ENCODE measurements around the gene PTPRO. TPM values are rescaled to one million over a fixed set of nuclear protein-coding genes. Genes with fewer than 3 reads are reported as not detected.

PTPRO gene
- total RNA-seq, 1 donor from 2014 or later, result 0.75 TPM

DNA sequence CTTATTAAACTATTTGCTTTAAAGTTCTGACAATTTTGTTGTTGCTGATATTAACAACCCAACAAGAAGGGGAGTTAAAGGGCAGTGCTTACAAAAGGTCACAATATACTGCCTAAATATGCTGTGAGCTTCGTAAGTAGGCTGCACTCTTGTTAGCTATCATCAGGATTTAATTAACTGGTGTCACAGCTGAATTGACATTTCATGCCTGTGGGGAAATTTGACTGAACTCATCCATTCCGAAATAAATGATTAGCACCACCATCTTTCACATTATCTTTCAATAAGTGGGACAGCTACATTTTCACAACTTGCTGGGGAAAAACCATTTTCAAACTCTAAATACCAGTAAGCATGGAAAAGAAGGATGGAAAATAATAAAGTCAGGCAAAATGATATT is 146.6 kb downstream of the PTPRO start:
- DNase-seq (ENCODE audit: extremely low spot score, unreplicated experiment), result no peak
- Mint-ChIP-seq H3K36me3 (ENCODE audit: unreplicated experiment) (no peaks in the 10 kb centered on the region), H3K9me3 (ENCODE audit: unreplicated experiment) (no peaks in the 10 kb centered on the region), H3K4me1 (ENCODE audit: unreplicated experiment) (no peaks in the 10 kb centered on the region), H3K27ac (ENCODE audit: unreplicated experiment) (no peak overlapping the region), H3K4me3 (ENCODE audit: unreplicated experiment) (no peak overlapping the region), H3K27me3 (ENCODE audit: unreplicated experiment) (peaks cover 70% of the 10 kb centered on the region)
- TF ChIP-seq, protein P1, sequence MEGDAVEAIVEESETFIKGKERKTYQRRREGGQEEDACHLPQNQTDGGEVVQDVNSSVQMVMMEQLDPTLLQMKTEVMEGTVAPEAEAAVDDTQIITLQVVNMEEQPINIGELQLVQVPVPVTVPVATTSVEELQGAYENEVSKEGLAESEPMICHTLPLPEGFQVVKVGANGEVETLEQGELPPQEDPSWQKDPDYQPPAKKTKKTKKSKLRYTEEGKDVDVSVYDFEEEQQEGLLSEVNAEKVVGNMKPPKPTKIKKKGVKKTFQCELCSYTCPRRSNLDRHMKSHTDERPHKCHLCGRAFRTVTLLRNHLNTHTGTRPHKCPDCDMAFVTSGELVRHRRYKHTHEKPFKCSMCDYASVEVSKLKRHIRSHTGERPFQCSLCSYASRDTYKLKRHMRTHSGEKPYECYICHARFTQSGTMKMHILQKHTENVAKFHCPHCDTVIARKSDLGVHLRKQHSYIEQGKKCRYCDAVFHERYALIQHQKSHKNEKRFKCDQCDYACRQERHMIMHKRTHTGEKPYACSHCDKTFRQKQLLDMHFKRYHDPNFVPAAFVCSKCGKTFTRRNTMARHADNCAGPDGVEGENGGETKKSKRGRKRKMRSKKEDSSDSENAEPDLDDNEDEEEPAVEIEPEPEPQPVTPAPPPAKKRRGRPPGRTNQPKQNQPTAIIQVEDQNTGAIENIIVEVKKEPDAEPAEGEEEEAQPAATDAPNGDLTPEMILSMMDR (IDR thresholded peaks at IDR 0.05), result no peak

DNA sequence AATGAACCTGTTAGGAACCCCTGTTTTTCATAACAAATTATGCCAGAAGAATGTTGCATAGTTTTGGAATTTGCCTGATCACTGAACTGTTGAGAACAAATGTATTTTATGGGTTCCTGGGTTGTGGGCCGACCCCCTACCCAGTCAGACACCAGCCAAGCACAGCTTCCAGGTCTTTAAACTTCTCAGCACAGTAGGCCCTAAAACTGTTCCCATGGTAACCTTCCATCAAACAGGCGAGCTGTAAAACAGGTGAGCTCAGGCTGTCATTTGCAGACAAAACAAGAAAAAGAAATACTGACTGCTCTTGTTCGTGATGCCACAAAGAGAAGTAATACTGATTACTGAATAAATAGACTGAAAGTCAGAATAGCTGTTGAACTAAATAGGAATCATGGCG is 147.0 kb downstream of the PTPRO start:
- no peak for DNase-seq (ENCODE audit: extremely low spot score, unreplicated experiment)
- H3K27me3 Mint-ChIP-seq (ENCODE audit: unreplicated experiment), result peaks cover 69% of the 10 kb centered on the region

DNA sequence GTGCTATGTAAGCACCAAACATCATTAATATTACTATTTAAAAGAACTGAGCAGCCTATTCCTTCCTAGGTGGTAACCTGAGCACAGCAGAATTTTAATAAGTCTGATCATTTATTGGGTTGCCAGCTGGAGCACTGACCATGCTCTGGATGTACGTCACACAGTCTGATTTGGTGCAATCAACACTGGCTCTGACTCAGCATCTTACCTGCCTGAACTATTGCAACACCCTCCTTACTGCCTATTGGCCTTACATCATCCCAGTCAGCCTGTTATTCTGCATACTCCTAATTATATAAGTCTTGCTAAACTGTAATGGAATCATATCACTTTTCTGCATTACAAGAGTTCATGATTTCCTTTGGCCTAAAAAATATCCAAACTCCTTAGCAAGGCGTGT is 149.7 kb downstream of the PTPRO start:
- Mint-ChIP-seq H3K4me1 (ENCODE audit: unreplicated experiment) (no peaks in the 10 kb centered on the region), H3K4me3 (ENCODE audit: unreplicated experiment) (no peak overlapping the region), H3K36me3 (ENCODE audit: unreplicated experiment) (no peaks in the 10 kb centered on the region), H3K27ac (ENCODE audit: unreplicated experiment) (no peak overlapping the region), H3K9me3 (ENCODE audit: unreplicated experiment) (no peaks in the 10 kb centered on the region), H3K27me3 (ENCODE audit: unreplicated experiment) (peaks cover 67% of the 10 kb centered on the region)
- TF ChIP-seq, protein P1 (IDR thresholded peaks at IDR 0.05), result no peak
- DNase-seq (ENCODE audit: extremely low spot score, unreplicated experiment), result no peak

More for the DNA sequence above, 147.0 kb downstream of the PTPRO start:
- no peaks in the 10 kb centered on the region for H3K36me3 Mint-ChIP-seq (ENCODE audit: unreplicated experiment)
- TF ChIP-seq, protein P1 (IDR thresholded peaks at IDR 0.05), result no peak
- no peak overlapping the region for H3K4me3 Mint-ChIP-seq (ENCODE audit: unreplicated experiment)
- no peaks in the 10 kb centered on the region for H3K4me1 Mint-ChIP-seq (ENCODE audit: unreplicated experiment)
- no peak overlapping the region for H3K27ac Mint-ChIP-seq (ENCODE audit: unreplicated experiment)
- no peaks in the 10 kb centered on the region for H3K9me3 Mint-ChIP-seq (ENCODE audit: unreplicated experiment)

DNA sequence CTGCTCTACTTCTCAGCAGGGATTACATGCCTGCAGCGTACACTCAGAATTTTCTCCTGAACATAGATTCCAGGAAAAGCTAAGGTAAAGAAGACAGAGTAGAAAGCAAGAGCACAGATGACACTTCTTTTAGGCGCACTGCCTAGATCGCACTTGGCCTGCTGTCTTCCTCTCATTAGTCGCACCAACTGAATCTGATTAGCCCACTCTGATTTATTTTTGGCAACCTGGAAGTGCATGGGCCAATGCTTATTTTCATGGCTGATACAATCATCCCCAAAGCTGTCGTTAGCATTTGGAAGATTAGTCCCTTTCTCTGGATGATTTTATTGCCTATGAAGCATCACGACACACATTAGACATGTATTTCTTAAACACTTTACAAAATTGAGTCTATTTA is 152.5 kb downstream of the PTPRO start:
- H3K4me1 Mint-ChIP-seq (ENCODE audit: unreplicated experiment), result no peaks in the 10 kb centered on the region
- TF ChIP-seq, protein P1 (IDR thresholded peaks at IDR 0.05), result no peak

DNA sequence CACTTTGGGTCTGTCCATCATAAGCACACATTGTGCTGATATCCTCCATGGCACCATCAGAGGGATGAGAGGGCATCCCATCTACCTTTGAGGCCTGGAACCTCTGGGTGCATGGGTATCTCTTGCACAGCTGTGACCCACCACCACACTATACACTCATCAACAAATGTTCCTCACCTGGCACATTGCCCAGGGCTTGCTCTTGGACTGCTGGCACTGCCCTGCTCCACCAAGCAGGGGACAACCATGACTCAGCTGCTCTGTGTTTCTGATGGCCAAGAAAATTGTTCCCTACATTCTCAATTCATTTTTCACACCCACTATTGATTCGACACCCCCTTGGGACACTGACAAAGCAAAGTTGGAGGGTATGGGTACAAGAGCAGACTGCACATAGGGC is 155.5 kb downstream of the PTPRO start:
- Mint-ChIP-seq H3K4me3 (ENCODE audit: unreplicated experiment) (no peak overlapping the region), H3K9me3 (ENCODE audit: unreplicated experiment) (no peaks in the 10 kb centered on the region), H3K36me3 (ENCODE audit: unreplicated experiment) (no peaks in the 10 kb centered on the region), H3K4me1 (ENCODE audit: unreplicated experiment) (no peaks in the 10 kb centered on the region), H3K27me3 (ENCODE audit: unreplicated experiment) (peaks cover 36% of the 10 kb centered on the region), H3K27ac (ENCODE audit: unreplicated experiment) (no peak overlapping the region)
- no peak for DNase-seq (ENCODE audit: extremely low spot score, unreplicated experiment)
- TF ChIP-seq, protein P1 (IDR thresholded peaks at IDR 0.05), result no peak

More for the DNA sequence above, 152.5 kb downstream of the PTPRO start:
- Mint-ChIP-seq H3K4me3 (ENCODE audit: unreplicated experiment) (no peak overlapping the region), H3K27ac (ENCODE audit: unreplicated experiment) (no peak overlapping the region), H3K9me3 (ENCODE audit: unreplicated experiment) (no peaks in the 10 kb centered on the region), H3K27me3 (ENCODE audit: unreplicated experiment) (peaks cover 47% of the 10 kb centered on the region), H3K36me3 (ENCODE audit: unreplicated experiment) (no peaks in the 10 kb centered on the region)
- no peak for DNase-seq (ENCODE audit: extremely low spot score, unreplicated experiment)

Data from osteocyte (in vitro differentiated cells).